ENCODE data around the gene GOPC. TPM values are rescaled to one million over a fixed set of nuclear protein-coding genes. Genes with fewer than 3 reads are reported as not detected.

The GOPC gene
- total and polyA plus RNA-seq, 2 of the 8 experiments (the other 6 are each of a cell fraction or from before 2014, with no cell fraction given), result 5.3 to 19.4 TPM

- no peak for TF ChIP-seq CHD7 (IDR thresholded peaks at IDR 0.05; ENCODE audit: insufficient replicate concordance, low read length)
- no peak for TF ChIP-seq HDAC2 (IDR thresholded peaks at IDR 0.05; ENCODE audit: borderline replicate concordance in 1 of 2, low read depth in 2 of 2, low read length in 2 of 2)
- TF ChIP-seq RAD21 (IDR thresholded peaks at IDR 0.05 in 1 of 2, conservative IDR thresholded peaks at IDR 0.05 in 1 of 2; ENCODE audit: low read depth in 2 of 2, low read length in 2 of 2), result peak; percentile 80 to 81
Observed at GRCh38 chr6:117605169-117605826, 3.0 kb upstream of the GOPC start (continued).
